IMR-90 (cell line): ENCODE measurements around the gene NMT1. TPM values are rescaled to one million over a fixed set of nuclear protein-coding genes. Genes with fewer than 3 reads are reported as not detected.

Experiments
- ATAC-seq: fragments of 200-7000 bp; cut with Tn5 transposase; 2 replicates; pipeline ENCODE4 v1.9.1; 2020; ENCODE audit warnings: low read depth, mild to moderate bottlenecking, moderate library complexity
- BruUV-seq: library from RNA; stranded (reverse); fragments of 400-500 nt; replicated peaks from 2 replicates; lab custom pipeline; 2021; lab: Mats Ljungman, UMichigan
- CTCF ChIA-PET: fragments of 300-600 bp; formaldehyde crosslinking; extraction: SDS; loops from one replicate; lab custom pipeline; 2021; ENCODE audit warnings: antibody characterized with exemption; lab: Yijun Ruan, JAX
- POLR2A ChIA-PET: fragments of 300-600 bp; sonication (Branson Sonifier 250); formaldehyde crosslinking; loops from one replicate; lab custom pipeline; 2022; ENCODE audit warnings: antibody characterized with exemption; ENCODE audit not compliant: unreplicated experiment; lab: Charles Lee
- DNase-seq: peaks from one replicate; pipeline ENCODE4 v3.0.0; 2013
- H2AFZ ChIP-seq: replicated peaks from 2 replicates; pipeline ENCODE3; 2013; ENCODE audit warnings: low read length, mild to moderate bottlenecking; ENCODE audit not compliant: poor library complexity
- H2AK5ac ChIP-seq: 2 replicates; pipeline ENCODE4 v1.6.1; 2013; ENCODE audit warnings: low read depth, low read length, inconsistent platforms
- H2AK9ac ChIP-seq: replicated peaks from 2 replicates; pipeline ENCODE3; 2013; ENCODE audit warnings: mild to moderate bottlenecking, low read depth, low read length, moderate library complexity; ENCODE audit not compliant: poor library complexity
- H2BK120ac ChIP-seq: 2 replicates; pipeline ENCODE4 v1.6.1; 2013; ENCODE audit warnings: low read depth, low read length, inconsistent platforms
- H2BK15ac ChIP-seq: 3 replicates; pipeline ENCODE4 v1.6.1; 2013; ENCODE audit warnings: low read depth, low read length, inconsistent platforms
- H2BK20ac ChIP-seq: 2 replicates; pipeline ENCODE4 v1.6.1; 2013; ENCODE audit warnings: low read depth, mild to moderate bottlenecking, inconsistent platforms, low read length, moderate library complexity
- H2BK5ac ChIP-seq: 2 replicates; pipeline ENCODE4 v1.6.1; 2013; ENCODE audit warnings: mild to moderate bottlenecking, low read depth, low read length, inconsistent platforms; ENCODE audit not compliant: poor library complexity, severe bottlenecking
- H3K14ac ChIP-seq: replicated peaks from 2 replicates; pipeline ENCODE4 v1.6.1; 2013; ENCODE audit warnings: low read depth, low read length, inconsistent platforms
- H3K18ac ChIP-seq: 2 replicates; pipeline ENCODE4 v1.6.1; 2013; ENCODE audit warnings: low read depth, low read length, control low read depth
- H3K23ac ChIP-seq: 2 replicates; pipeline ENCODE4 v1.6.1; 2013; ENCODE audit warnings: low read depth, low read length, inconsistent platforms
- H3K27ac ChIP-seq: 2 replicates; pipeline ENCODE4 v1.5.1; 2013; ENCODE audit warnings: mild to moderate bottlenecking, control low read depth, low read length; ENCODE audit not compliant: insufficient read depth
- H3K27me3 ChIP-seq: 2 replicates; pipeline ENCODE4 v1.6.1; 2013; ENCODE audit warnings: low read length; ENCODE audit not compliant: control insufficient read depth, insufficient read depth
- H3K36me3 ChIP-seq: 2 replicates; pipeline ENCODE4 v1.6.1; 2013; ENCODE audit warnings: low read length, mixed read lengths; ENCODE audit not compliant: control insufficient read depth, insufficient read depth
- H3K4ac ChIP-seq: 2 replicates; pipeline ENCODE4 v1.6.1; 2013; ENCODE audit warnings: low read depth, low read length, inconsistent platforms
- H3K4me1 ChIP-seq: 2 replicates; pipeline ENCODE4 v1.6.1; 2013; ENCODE audit warnings: low read length, mixed read lengths; ENCODE audit not compliant: control insufficient read depth, insufficient read depth
- H3K4me2 ChIP-seq: 2 replicates; pipeline ENCODE4 v1.6.1; 2013; ENCODE audit warnings: low read depth, mild to moderate bottlenecking, control low read depth, low read length, moderate library complexity
- H3K4me3 ChIP-seq: 2 replicates; pipeline ENCODE4 v1.5.1; 2013; ENCODE audit warnings: low read depth, mild to moderate bottlenecking, control low read depth, low read length, moderate library complexity; ENCODE audit not compliant: insufficient read depth
- H3K56ac ChIP-seq: 2 replicates; pipeline ENCODE4 v1.6.1; 2013; ENCODE audit warnings: low read length, inconsistent platforms; ENCODE audit not compliant: insufficient read depth; ENCODE audit errors: extremely low read depth
- H3K79me1 ChIP-seq, 2 experiments: 2 replicates each; pipeline ENCODE4 v1.6.1; 2013; ENCODE audit warnings: low read length in 2 of 2, inconsistent platforms in 1 of 2, low read depth in 1 of 2
- H3K9ac ChIP-seq: 2 replicates; pipeline ENCODE4 v1.6.1; 2013; ENCODE audit warnings: low read depth, low read length, control low read depth
- H3K9me1 ChIP-seq: 2 replicates; pipeline ENCODE4 v1.6.1; 2013; ENCODE audit warnings: low read length, inconsistent platforms; ENCODE audit not compliant: insufficient read depth
- H3K9me3 ChIP-seq: 2 replicates; pipeline ENCODE4 v1.6.1; 2013; ENCODE audit warnings: low read length; ENCODE audit not compliant: control insufficient read depth, insufficient read depth
- H4K20me1 ChIP-seq: 2 replicates; pipeline ENCODE4 v1.6.1; 2013; ENCODE audit warnings: low read length, inconsistent platforms; ENCODE audit not compliant: insufficient read depth
- H4K5ac ChIP-seq: 2 replicates; pipeline ENCODE4 v1.6.1; 2013; ENCODE audit warnings: mild to moderate bottlenecking, low read depth, low read length, control low read depth
- H4K8ac ChIP-seq, 2 experiments: 2 replicates each; pipeline ENCODE4 v1.6.1; 2013; ENCODE audit warnings: low read depth in 2 of 2, low read length in 2 of 2, control low read depth in 1 of 2, inconsistent platforms in 1 of 2
- H4K91ac ChIP-seq: 2 replicates; pipeline ENCODE4 v1.6.1; 2013; ENCODE audit warnings: low read depth, low read length, inconsistent platforms; ENCODE audit not compliant: insufficient read depth
- CEBPB ChIP-seq: IDR thresholded peaks from 2 replicates; pipeline ENCODE4 v1.6.1; 2012; ENCODE audit warnings: low read depth, low read length, improper control_type of control experiment
- CHD1 ChIP-seq: IDR thresholded peaks from 2 replicates; pipeline ENCODE4 v1.6.1; 2012; ENCODE audit warnings: low read depth, low read length, improper control_type of control experiment
- MAZ ChIP-seq: IDR thresholded peaks from 2 replicates; pipeline ENCODE4 v1.6.1; 2012; ENCODE audit warnings: low read depth, mild to moderate bottlenecking, low read length, improper control_type of control experiment, moderate library complexity, borderline replicate concordance
- RCOR1 ChIP-seq: IDR thresholded peaks from 2 replicates; pipeline ENCODE4 v1.6.1; 2012; ENCODE audit warnings: mild to moderate bottlenecking, low read length, improper control_type of control experiment; ENCODE audit not compliant: insufficient replicate concordance
- SMC3 ChIP-seq: fragments of 150-350 bp; IDR thresholded peaks from 2 replicates; pipeline ENCODE4 v1.6.1; 2016; ENCODE audit warnings: low read depth, mild to moderate bottlenecking, antibody characterized with exemption, low read length, moderate library complexity
- USF2 ChIP-seq: fragments of 150-350 bp; IDR thresholded peaks from 2 replicates; pipeline ENCODE4 v1.6.1; 2017; ENCODE audit warnings: mild to moderate bottlenecking, antibody characterized with exemption, low read length, low read depth
- WGBS, 2 experiments: methylation state at CpG; one replicate each; pipeline versions ENCODE4 v1.1.5 to v1.1.7; 2013; ENCODE audit warnings: missing lambda C conversion rate in 2 of 2; ENCODE audit not compliant: insufficient read length in 1 of 2; ENCODE audit errors: extremely low coverage in 2 of 2; 5-methylcytosine and 5-hydroxymethylcytosine counted together
- dilution Hi-C: fragments of 300-500 bp; cut with HindIII; formaldehyde crosslinking; loops from one replicate; pipeline ENCODE4 v1.14.3; 2018; ENCODE audit warnings: low sequenced_read_pairs; ENCODE audit not compliant: unreplicated experiment
- in situ Hi-C: fragments of 300-500 bp; cut with MboI; formaldehyde crosslinking; loops from 3 replicates; pipeline ENCODE4 v1.14.3; 2019; ENCODE audit warnings: low sequenced_read_pairs, inconsistent platforms, mixed read lengths
- intact Hi-C: fragments of 100-400 bp; cut with micrococcal nuclease; formaldehyde crosslinking; loops from 2 replicates; pipeline ENCODE4 v1.10.0; 2022
- polyA plus RNA-seq, 3 experiments: library from polyadenylated mRNA; depleted of rRNA; stranded (reverse); fragments of >200 nt; gene quantifications; 2 replicates each; pipeline ENCODE4 v1.2.3, GENCODE V29; 2012; ENCODE audit warnings: low replicate concordance in 1 of 3
- total RNA-seq: library from RNA; depleted of rRNA; stranded (reverse); fragments of >200 nt; gene quantifications from 2 replicates; pipeline ENCODE4 v1.2.3, GENCODE V29; 2012

Gene NMT1
- total and polyA plus RNA-seq, 2 of the 4 experiments (the other 2 are of a cell fraction) = 38.0 to 60.6 TPM

- TF ChIP-seq MAZ = peak; percentile 27; the same call in 1 of the 2 replicates
- TF ChIP-seq CHD1 = no peak
- TF ChIP-seq SMC3 = peak; percentile 89
These were observed 39.4 kb upstream of the NMT1 start (continued) for GRCh38 chr17:45021607-45022287.

- BruUV-seq = no TSS peak
- intact Hi-C loops = loop anchor here (1.0 kb wide), 1 partner anchor 102 kb away; no protein-coding TSS in a partner anchor
- Histone ChIP-seq H4K8ac (peak overlapping the region; percentile 57 to 86; a peak in 2 of 4 replicates), H3K14ac (no peak overlapping the region), H2BK15ac (no peak overlapping the region), H4K5ac (peak overlapping the region; percentile 4; the same call in 1 of the 2 replicates), H3K56ac (no peak overlapping the region), H3K79me1 (0 out of 4 replicates have a peak, but pooled peaks cover 0 to 2% of the 10 kb centered on the region in 2 experiments), H2BK5ac (no peak overlapping the region), H3K9ac (no peak overlapping the region), H3K4me3 (no peak overlapping the region), H3K27ac (no peak overlapping the region), H3K18ac (no peak overlapping the region), H3K9me1 (no peaks in the 10 kb centered on the region), H3K4ac (no peak overlapping the region), H3K9me3 (no peaks in the 10 kb centered on the region), H3K36me3 (peaks cover 12% of the 10 kb centered on the region), H4K20me1 (no peaks in the 10 kb centered on the region), H2AK5ac (no peak overlapping the region; the same call in 1 of the 2 replicates), H3K4me1 (peaks cover 26% of the 10 kb centered on the region), H2AFZ (peak overlapping the region; percentile 97), H3K23ac (no peak overlapping the region), H2AK9ac (peak overlapping the region; percentile 62), H3K4me2 (peak overlapping the region; percentile 29; the same call in 1 of the 2 replicates), H3K27me3 (peaks cover 4% of the 10 kb centered on the region; the same call in 1 of the 2 replicates), H2BK20ac (no peak overlapping the region), H4K91ac (no peak overlapping the region; the same call in 1 of the 2 replicates), H2BK120ac (no peak overlapping the region)
- DNase-seq (no peak), ATAC-seq (peak; percentile 3)
- dilution Hi-C loops = no loop called here
- CTCF ChIA-PET = interaction anchor here (0.7 to 5.4 kb wide), 7 partner anchors 15 to 121 kb away, joined by 3 to 62 read pairs (median 4); no protein-coding TSS in a partner anchor
- WGBS, 2 experiments = no CpG with 5 or more reads among the region's 8 CpGs
- in situ Hi-C loops = no loop called here
- POLR2A ChIA-PET = interaction anchor here (0.6 kb wide), 1 partner anchor 1378 kb away, joined by 3 read pairs; no protein-coding TSS in a partner anchor
- no peak for TF ChIP-seq CEBPB
- TF ChIP-seq USF2 = no peak
- no peak for TF ChIP-seq RCOR1
These were observed 38.8 kb upstream of the NMT1 start for GRCh38 chr17:45022288-45022648.
